ENCODE data around the gene ZNF385D.
"Not testable (repeated sequence)": the region's sequence is repeated elsewhere in the genome, so short reads cannot be mapped to it uniquely, and the experiment has no call there.

ZNF385D gene

DNA sequence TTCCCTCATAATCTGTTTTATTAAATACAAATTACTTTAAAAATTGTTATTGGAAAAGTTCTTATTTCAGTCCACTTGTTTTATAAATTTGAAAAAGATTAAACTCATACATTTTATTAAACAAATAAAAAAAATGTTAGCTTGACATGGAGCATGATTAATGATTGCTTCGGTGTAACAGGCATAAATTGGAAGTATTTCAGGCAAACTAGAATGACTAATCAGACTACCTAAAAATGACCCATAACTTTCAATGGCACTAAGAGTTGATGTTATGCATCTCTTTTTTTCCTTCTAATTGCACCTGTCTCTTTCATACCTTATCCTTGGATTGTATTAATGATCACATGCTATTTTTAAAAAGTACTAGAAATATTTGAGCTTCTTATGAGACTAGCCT lies 343.3 kb downstream of the ZNF385D start:
- H3K27ac ChIP-seq: no peak overlapping the region
- no peak for TF ChIP-seq CTCF (conservative IDR thresholded peaks at IDR 0.05)

DNA sequence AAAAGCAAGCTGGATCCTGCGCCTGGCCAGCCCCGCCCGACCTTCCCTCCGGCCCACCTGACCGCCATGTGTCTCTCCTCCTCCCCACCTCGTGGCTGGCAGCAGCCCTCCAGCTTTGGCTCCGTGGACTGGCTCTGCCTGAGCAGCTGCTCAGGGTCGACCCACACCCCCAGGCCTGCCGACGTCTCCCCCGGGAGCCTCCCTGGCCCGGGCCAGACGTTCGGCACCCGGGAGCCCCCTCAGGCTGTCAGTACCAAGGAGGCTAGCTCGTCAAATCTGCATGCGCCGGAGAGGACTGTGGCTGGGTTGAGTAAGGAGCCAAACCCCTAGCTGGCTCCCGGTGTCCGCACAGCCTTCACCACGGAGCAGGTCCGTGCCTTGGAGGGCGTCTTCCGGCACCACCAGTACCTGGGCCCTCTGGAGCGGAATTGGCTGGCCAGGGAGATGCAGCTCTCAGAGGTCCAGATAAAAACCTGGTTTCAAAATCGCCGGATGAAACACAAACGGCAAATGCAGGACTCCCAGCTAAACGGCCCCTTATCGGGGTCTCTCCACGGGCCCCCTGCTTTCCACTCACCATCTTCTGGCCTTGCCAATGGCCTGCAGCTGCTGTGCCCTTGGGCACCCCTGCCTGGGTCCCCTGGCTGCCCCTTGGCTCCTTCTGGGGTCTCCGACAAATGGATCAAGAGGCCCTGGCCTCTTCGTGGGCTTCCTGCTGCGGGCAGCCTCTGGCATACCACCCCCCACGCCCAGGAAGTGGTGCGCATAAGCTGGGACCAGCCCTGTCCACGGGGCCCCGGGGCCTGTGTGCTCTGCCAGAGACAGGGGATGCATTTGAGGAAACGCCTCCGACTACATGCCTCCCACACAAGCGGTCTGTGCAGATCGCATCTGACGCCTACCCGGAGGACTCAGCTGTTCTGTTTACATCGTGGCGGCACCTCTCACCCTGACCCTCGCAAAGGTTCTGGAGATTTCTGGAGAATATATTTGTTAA lies 345.0 kb downstream of the ZNF385D start:
- TF ChIP-seq CTCF (conservative IDR thresholded peaks at IDR 0.05): no peak
- no peak overlapping the region for H3K27ac ChIP-seq

GRCh38 chr3:21398461-21398860 lies 352.5 kb downstream of the ZNF385D start:
- no peak for TF ChIP-seq CTCF (conservative IDR thresholded peaks at IDR 0.05)
- no peak overlapping the region for H3K27ac ChIP-seq

DNA sequence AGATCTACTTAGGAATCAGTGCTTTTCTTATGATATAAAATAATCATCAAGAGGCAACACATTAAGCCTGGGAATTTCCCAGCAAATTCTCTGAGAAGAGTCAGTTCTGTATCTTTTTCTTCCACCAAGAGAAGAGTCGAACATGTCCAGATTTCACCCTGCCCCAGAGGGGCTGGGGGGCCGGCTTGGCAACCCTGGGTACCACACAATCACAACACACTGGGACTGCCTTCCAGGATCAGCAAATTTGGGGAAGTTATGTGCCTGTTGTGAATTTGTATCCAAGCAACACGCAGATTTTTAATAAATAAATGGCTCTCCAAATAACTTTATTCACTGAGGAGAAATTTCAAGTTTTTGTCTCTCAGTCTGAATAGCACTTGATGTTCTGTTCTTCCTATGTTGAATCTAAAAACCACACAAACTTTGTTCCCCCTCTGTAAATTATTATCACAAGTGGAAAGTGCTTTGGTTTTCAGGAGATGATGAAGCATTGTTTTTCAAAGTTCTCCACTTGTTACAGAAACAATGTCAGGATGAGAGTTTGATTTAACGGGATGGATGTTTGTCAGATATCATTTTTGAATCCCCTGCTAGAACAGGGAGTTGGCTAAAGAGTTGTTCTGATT lies 357.2 kb downstream of the ZNF385D start:
- no peak for TF ChIP-seq CTCF (conservative IDR thresholded peaks at IDR 0.05)
- H3K27ac ChIP-seq: no peak overlapping the region

DNA sequence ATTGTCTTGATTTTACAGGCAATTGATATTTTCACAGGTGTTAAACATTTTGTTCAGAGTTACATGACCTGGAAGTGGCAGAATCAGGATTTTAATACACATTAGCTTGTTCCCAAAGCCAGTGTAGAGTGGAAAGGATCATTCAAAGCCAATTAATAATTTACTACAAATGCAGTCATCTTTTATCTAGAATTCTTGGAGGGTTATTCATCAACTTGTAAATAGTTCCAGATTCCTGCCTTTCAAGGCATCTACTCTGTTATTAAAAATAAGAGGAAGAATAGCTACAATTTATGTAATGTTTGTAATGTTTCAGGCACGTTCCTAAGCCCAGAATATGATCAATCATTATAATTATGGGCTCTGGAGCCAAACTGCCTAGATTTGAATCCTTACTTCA lies 358.5 kb downstream of the ZNF385D start:
- no peak for TF ChIP-seq CTCF (conservative IDR thresholded peaks at IDR 0.05)
- H3K27ac ChIP-seq: no peak overlapping the region

GRCh38 chr3:21390856-21391255 lies 360.2 kb downstream of the ZNF385D start:
- TF ChIP-seq CTCF (conservative IDR thresholded peaks at IDR 0.05): no peak
- H3K27ac ChIP-seq: no peak overlapping the region

GRCh38 chr3:21390136-21390535 lies 360.9 kb downstream of the ZNF385D start:
- no peak overlapping the region for H3K27ac ChIP-seq
- TF ChIP-seq CTCF (conservative IDR thresholded peaks at IDR 0.05): no peak

GRCh38 chr3:21387142-21387826 lies 363.7 kb downstream of the ZNF385D start:
- H3K27ac ChIP-seq: not testable (repeated sequence)

DNA sequence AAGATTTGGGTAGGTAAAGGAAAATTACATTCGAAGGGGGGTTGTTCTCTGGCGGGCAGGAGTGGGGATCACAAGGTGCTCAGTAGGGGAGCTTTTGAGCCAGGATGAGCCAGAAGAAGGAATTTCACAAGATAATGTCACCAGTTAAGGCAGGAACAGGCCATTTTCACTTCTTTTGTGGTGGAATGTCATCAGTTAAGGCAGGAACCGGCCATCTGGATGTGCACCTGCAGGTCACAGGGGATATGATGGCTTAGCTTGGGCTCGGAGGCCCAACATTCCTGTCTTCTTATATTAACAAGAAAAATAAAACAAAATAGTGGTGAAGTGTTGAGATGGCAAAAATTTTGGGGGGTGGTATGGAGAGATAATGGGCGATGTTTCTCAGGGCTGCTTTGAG lies 373.0 kb downstream of the ZNF385D start:
- not testable (repeated sequence) for H3K27ac ChIP-seq

Measured in VCaP (cell line).